ENCODE results near the gene SYNPO2.
A peak's percentile ranks its signal among the peaks of the same experiment; 100 is the strongest.

The SYNPO2 gene

DNA sequence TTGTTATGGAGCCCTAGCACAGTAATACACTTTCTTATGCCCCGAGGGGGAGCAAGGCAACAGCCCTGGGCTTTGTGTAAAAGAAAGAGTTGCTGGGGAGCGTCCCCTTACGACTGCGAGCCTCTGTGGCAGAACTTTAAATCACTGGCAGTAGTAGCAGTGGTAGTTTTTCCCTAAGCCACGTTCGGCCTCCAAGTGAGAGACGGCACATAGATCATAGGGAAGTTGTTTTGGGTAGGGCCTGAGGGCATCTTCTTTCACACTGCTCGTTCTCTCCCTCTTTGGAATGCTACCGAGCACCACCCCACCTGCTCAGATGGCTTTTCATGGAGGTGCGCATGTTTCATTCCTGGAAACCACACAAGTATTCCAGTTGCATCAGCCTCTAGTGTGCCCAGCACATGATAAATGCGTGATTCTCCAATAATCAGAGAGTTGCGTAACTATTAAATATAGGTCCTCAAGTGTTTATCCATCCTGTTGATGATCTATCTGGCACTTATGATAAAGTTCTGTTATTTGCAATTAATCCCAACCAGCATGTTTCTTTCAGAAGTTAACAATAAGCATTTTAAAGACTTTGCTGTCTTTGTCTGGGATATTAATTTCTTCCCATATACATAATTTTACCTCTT, 7.0 kb upstream of the SYNPO2 start:
- no peak overlapping the region for H3K4me3 ChIP-seq (ENCODE audit: low read length)
- no peak for DNase-seq (ENCODE audit: low read depth)
- TF ChIP-seq, protein P1, sequence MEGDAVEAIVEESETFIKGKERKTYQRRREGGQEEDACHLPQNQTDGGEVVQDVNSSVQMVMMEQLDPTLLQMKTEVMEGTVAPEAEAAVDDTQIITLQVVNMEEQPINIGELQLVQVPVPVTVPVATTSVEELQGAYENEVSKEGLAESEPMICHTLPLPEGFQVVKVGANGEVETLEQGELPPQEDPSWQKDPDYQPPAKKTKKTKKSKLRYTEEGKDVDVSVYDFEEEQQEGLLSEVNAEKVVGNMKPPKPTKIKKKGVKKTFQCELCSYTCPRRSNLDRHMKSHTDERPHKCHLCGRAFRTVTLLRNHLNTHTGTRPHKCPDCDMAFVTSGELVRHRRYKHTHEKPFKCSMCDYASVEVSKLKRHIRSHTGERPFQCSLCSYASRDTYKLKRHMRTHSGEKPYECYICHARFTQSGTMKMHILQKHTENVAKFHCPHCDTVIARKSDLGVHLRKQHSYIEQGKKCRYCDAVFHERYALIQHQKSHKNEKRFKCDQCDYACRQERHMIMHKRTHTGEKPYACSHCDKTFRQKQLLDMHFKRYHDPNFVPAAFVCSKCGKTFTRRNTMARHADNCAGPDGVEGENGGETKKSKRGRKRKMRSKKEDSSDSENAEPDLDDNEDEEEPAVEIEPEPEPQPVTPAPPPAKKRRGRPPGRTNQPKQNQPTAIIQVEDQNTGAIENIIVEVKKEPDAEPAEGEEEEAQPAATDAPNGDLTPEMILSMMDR (conservative IDR thresholded peaks at IDR 0.05; ENCODE audit: low read depth, low read length), result no peak

DNA sequence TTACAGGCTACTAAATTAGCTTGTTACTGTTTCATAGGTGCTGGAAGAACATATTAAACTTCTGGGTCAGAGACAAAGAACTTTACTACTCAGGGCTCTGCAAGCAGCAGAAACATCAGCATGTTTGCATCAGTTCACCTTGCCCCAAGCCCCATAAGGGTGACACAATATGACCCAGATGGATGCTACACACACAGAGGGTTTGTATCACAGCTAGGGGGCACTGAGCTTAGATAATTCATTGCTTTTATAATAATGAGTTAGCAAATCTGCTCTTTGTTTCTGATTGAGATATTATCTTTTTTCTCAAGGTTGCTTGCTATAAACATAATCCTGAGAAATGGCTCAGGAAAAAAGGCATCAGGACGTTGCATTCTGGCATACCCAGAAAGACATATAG, 4.8 kb upstream of the SYNPO2 start:
- H3K4me3 ChIP-seq (ENCODE audit: low read length), result no peak overlapping the region
- DNase-seq (ENCODE audit: low read depth), result no peak
- TF ChIP-seq, protein P1 (conservative IDR thresholded peaks at IDR 0.05; ENCODE audit: low read depth, low read length), result peak; percentile 31

DNA sequence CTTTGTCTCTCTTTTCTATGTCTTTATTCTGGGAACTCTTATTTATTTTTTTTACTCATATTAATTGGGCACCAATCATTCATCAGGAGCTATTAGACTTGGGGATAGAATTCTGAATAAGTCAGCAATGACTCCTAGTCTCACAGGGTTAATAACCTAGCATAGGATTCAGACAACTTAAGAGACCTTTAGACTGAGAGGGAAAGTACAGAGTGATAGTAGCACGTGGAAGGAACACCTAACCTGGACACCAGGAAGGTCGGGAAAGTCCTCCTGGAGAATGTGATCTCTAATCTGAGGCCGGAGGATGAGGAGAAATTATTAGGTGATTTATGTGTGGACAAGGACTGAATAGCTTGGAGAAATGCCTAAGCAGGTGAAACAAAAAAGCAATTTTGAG, 3.9 kb upstream of the SYNPO2 start:
- no peak overlapping the region for H3K4me3 ChIP-seq (ENCODE audit: low read length)
- DNase-seq (ENCODE audit: low read depth), result no peak
- TF ChIP-seq, protein P1 (conservative IDR thresholded peaks at IDR 0.05; ENCODE audit: low read depth, low read length), result no peak

DNA sequence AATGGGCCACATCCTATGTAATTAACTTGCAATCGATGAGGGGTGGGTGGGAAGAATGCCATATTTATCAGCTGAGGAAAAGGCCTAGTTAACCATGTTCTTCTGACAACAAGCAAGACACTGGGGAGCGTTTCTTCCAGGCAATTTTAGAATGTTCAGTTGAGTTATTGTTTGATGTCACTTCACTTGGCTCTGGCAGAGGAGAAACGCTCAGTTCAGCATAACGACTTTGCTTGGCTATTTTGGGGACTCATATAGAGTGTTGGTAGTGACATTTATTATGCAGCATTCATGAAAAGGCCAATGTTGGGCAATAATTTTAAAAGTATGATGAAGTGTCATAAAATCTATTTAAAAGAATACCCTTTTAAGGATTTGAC, 648 bp downstream of the SYNPO2 start:
- TF ChIP-seq, protein P1 (conservative IDR thresholded peaks at IDR 0.05; ENCODE audit: low read depth, low read length), result no peak
- no peak overlapping the region for H3K4me3 ChIP-seq (ENCODE audit: low read length)

DNA sequence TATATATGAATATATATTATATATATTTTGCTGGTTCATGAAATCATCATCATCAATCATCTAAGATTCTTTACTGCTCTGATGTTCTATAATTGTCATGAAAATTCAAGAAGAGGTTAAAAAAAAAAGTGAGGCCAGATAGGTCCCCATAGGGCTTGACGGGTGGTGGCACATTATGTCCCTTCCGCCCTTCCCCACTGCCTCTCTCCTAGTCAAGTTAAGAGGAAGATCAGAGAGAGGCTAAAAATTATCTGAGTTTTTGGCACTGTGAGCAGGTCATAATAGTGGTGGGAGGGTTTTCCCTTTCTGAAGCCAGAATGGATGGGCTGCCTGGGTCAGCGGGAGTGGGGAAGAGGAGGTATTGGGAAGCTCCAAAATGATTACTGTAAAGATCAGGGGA, 5.4 kb downstream of the SYNPO2 start:
- no peak overlapping the region for H3K4me3 ChIP-seq (ENCODE audit: low read length)
- no peak for DNase-seq (ENCODE audit: low read depth)
- TF ChIP-seq, protein P1 (conservative IDR thresholded peaks at IDR 0.05; ENCODE audit: low read depth, low read length), result no peak

More for the DNA sequence above, 648 bp downstream of the SYNPO2 start:
- no peak for DNase-seq (ENCODE audit: low read depth)

DNA sequence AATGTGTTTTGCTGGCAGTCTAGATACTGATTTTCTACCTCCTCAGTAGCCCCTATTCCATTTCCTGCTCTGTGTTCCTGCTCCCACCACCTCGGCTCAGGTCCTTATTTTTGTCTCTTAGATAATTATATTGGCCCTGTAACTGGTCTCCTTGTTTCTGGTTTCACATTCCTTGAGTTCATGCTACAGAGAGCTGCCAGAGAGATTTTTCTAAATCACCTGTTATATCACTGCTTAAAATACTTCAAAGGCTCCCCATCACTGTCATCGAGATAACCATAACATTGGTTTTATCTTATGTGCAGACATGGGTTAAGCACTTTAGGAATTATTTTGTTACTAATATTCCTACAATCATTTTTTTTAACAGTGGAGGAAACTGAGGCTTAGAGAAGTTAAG, 9.6 kb downstream of the SYNPO2 start:
- no peak overlapping the region for H3K4me3 ChIP-seq (ENCODE audit: low read length)
- TF ChIP-seq, protein P1 (conservative IDR thresholded peaks at IDR 0.05; ENCODE audit: low read depth, low read length), result no peak

DNA sequence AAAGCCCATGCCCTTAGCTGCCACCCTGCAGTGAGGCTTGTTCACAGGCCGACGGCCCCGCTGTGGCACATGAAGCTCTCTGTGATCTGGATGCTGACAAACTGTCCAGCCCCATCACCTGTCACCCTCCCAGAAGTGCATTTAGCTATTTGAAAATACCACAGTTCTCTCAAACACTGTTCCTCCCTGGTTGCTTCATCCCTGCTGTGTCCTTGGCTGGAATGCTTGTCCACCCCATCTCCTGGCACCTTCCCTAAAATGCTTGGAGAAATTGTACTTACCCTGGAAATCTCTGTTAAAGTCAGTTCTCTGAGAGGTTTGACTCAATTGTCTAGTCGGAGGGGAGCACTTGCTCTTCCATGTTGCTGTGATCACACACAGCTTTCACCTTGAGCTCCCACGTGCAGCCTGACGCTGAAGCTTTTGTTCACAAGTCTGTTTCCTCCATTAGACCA, 10.1 kb downstream of the SYNPO2 start:
- TF ChIP-seq, protein P1 (conservative IDR thresholded peaks at IDR 0.05; ENCODE audit: low read depth, low read length), result no peak
- no peak overlapping the region for H3K4me3 ChIP-seq (ENCODE audit: low read length)
- DNase-seq (ENCODE audit: low read depth), result no peak

More for the DNA sequence above, 9.6 kb downstream of the SYNPO2 start:
- DNase-seq (ENCODE audit: low read depth), result no peak
